ENCODE data around the gene ITM2A. TPM values are rescaled to one million over a fixed set of nuclear protein-coding genes. Genes with fewer than 3 reads are reported as not detected.

The ITM2A gene
- total RNA-seq, 2 experiments from 2014 or later, result 63.1 to 70.5 TPM

DNA sequence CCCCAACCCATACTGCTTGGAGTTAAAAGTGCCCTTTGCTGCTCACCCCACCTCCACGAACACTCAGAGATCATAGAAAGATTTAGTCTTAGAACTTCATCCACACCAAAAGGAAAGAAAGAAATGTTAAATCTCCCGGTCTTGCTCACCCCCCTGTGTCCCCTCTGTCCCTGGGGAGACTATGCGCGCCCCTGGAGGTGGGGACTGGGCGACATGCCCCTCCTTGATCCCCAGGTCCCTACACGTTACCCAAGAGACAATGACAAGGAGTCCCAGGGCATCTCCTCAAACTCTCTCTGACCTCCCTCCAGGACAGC lies 620 bp downstream of the ITM2A start:
- ATAC-seq (peak; percentile 32), DNase-seq (no peak)
- Mint-ChIP-seq H3K9me3 (no peaks in the 10 kb centered on the region), H3K27me3 (no peaks in the 10 kb centered on the region), H3K27ac (peak overlapping the region; percentile 95), H3K36me3 (ENCODE audit: low read depth) (peaks cover 16% of the 10 kb centered on the region), H3K4me1 (ENCODE audit: low read depth) (peaks cover 37% of the 10 kb centered on the region), H3K4me3 (peak overlapping the region; percentile 90)
- ChIA-PET CTCF (no interaction called here), POLR2A (interaction anchor here (0.7 to 1.1 kb wide), 2 partner anchors 210 to 1261 kb away, joined by 3 to 4 read pairs; no protein-coding TSS in a partner anchor)
- TF ChIP-seq, protein P1, sequence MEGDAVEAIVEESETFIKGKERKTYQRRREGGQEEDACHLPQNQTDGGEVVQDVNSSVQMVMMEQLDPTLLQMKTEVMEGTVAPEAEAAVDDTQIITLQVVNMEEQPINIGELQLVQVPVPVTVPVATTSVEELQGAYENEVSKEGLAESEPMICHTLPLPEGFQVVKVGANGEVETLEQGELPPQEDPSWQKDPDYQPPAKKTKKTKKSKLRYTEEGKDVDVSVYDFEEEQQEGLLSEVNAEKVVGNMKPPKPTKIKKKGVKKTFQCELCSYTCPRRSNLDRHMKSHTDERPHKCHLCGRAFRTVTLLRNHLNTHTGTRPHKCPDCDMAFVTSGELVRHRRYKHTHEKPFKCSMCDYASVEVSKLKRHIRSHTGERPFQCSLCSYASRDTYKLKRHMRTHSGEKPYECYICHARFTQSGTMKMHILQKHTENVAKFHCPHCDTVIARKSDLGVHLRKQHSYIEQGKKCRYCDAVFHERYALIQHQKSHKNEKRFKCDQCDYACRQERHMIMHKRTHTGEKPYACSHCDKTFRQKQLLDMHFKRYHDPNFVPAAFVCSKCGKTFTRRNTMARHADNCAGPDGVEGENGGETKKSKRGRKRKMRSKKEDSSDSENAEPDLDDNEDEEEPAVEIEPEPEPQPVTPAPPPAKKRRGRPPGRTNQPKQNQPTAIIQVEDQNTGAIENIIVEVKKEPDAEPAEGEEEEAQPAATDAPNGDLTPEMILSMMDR (IDR thresholded peaks at IDR 0.05), result no peak
- intact Hi-C loops (cut with micrococcal nuclease), result loop anchor here (10.0 kb wide), 1 partner anchor 202 kb away; no protein-coding TSS in a partner anchor

DNA sequence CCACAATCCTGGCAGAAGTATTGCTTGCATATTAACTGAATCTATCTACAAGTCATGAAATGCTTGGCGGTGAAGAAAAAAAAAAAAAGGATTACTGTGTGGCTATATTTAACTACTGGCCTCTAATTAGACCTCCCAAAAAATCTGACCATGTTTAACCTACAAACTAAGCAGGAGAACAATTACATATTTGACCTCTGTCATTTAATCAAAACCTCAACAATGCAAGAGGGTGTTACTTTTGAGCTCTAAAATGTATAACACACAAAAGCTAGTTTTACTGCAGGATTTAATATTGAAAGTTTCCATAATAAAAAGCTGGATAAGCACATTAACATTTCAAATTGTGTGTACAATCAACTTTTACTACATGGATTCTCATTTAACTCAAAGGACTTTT lies 1.5 kb downstream of the ITM2A start:
- ATAC-seq, result no peak
- TF ChIP-seq, protein P1 (IDR thresholded peaks at IDR 0.05), result no peak
- DNase-seq, result no peak
- peak overlapping the region; percentile 95 for H3K27ac Mint-ChIP-seq
- H3K9me3 Mint-ChIP-seq, result no peaks in the 10 kb centered on the region
- intact Hi-C loops (cut with micrococcal nuclease), result loop anchor here (10.0 kb wide), 1 partner anchor 201 kb away; no protein-coding TSS in a partner anchor
- ChIA-PET CTCF (no interaction called here), POLR2A (no interaction called here)
- H3K36me3 Mint-ChIP-seq (ENCODE audit: low read depth), result peaks cover 23% of the 10 kb centered on the region
- H3K4me1 Mint-ChIP-seq (ENCODE audit: low read depth), result peaks cover 36% of the 10 kb centered on the region
- no peaks in the 10 kb centered on the region for H3K27me3 Mint-ChIP-seq
- H3K4me3 Mint-ChIP-seq, result peak overlapping the region; percentile 90

DNA sequence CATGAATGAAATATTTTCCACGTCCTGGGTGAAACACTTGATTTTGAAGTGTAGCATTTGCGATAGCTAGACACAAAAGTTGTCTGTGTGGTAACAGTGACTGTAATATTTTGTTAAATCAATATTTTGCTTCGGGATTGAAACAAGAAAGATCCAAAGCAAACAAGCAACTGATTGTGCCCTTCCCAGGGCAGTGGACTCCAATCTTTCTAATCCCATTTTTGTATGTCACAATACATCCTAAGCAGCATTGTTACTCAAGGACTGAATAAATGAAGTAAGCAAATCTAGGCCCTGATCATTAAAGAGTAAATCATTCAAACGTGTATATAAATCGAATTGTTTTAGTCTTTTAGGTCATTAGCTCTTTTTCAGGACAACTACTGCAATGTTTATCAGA lies 2.8 kb downstream of the ITM2A start:
- Mint-ChIP-seq H3K9me3 (no peaks in the 10 kb centered on the region), H3K36me3 (ENCODE audit: low read depth) (peaks cover 26% of the 10 kb centered on the region), H3K27me3 (no peaks in the 10 kb centered on the region), H3K4me3 (peak overlapping the region; percentile 63), H3K27ac (peak overlapping the region; percentile 63), H3K4me1 (ENCODE audit: low read depth) (peaks cover 34% of the 10 kb centered on the region)
- ChIA-PET CTCF (interaction anchor here (0.7 kb wide), 1 partner anchor 454 kb away, joined by 3 read pairs; no protein-coding TSS in a partner anchor), POLR2A (no interaction called here)
- ATAC-seq, result no peak
- intact Hi-C loops (cut with micrococcal nuclease), result loop anchor here (10.0 kb wide), 1 partner anchor 200 kb away; no protein-coding TSS in a partner anchor
- TF ChIP-seq, protein P1 (IDR thresholded peaks at IDR 0.05), result no peak
- DNase-seq, result no peak

DNA sequence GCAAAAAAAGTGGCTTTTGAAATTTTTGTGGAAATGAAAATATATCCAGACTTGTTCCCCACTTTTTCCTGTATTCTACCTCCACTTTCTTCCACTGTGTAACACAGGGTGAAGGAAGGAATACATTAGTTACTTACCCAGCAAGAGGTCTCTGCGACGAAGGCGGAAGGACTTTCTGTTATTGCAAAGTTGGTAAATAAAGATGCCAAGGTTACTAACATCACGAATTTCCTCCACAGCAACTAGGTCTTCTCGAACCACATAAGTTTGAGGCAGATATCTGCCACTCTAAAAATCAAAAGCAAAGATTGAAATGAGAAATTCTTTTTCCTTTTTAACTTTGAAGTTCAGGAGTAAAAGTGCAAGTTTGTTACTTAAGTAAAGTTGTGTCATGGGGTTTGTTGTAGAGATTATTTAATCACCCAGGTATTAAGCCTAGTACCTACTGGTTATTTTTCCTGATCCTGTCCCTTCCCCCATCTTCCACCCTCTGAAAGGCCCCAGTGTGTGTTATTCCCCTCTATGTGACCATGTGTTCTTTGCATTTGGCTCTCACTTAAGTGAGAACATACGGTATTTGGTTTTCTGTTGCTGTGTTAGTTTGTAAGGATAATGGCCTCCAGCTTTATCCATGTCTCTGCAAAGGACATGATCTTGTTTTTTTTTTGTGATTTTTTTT lies 5.8 kb downstream of the ITM2A start:
- TF ChIP-seq, protein P1 (IDR thresholded peaks at IDR 0.05), result no peak
- ATAC-seq (no peak), DNase-seq (no peak)
- no peaks in the 10 kb centered on the region for H3K27me3 Mint-ChIP-seq
- intact Hi-C loops (cut with micrococcal nuclease), result loop anchor here (10.0 kb wide), 1 partner anchor 197 kb away; no protein-coding TSS in a partner anchor
- H3K36me3 Mint-ChIP-seq (ENCODE audit: low read depth), result peaks cover 33% of the 10 kb centered on the region
- H3K27ac Mint-ChIP-seq, result peak overlapping the region; percentile 76
- peak overlapping the region; percentile 32 for H3K4me3 Mint-ChIP-seq
- H3K9me3 Mint-ChIP-seq, result no peaks in the 10 kb centered on the region
- peaks cover 26% of the 10 kb centered on the region for H3K4me1 Mint-ChIP-seq (ENCODE audit: low read depth)
- ChIA-PET POLR2A (no interaction called here), CTCF (no interaction called here)

Data from activated CD8-positive, alpha-beta T cell treated with anti-CD3 and anti-CD28 coated beads for 36 hours (primary cell).